Kidney (tissue), 14 donors: ENCODE results near the gene PRELID3B. TPM values are rescaled to one million over a fixed set of nuclear protein-coding genes. Genes with fewer than 3 reads are reported as not detected.

Experiments used
- DNase-seq, 5 donors: peaks; one replicate each; pipeline ENCODE4 v3.0.0-alpha.2; 2013 to 2020
- FAIRE-seq: peaks from 2 replicates; lab custom pipeline; 2012; peaks lifted over from hg19 to GRCh38; lab: Jason Lieb, UNC
- H3K27ac ChIP-seq, 2 donors: one replicate each; pipeline ENCODE4 v1.7.0; 2013; ENCODE audit warnings: low read depth in 2 of 2, low read length in 2 of 2, inconsistent platforms in 1 of 2
- H3K27me3 ChIP-seq: one replicate; pipeline ENCODE4 v1.7.1; 2013; ENCODE audit warnings: low read length, inconsistent platforms; ENCODE audit not compliant: control insufficient read depth, insufficient read depth
- H3K36me3 ChIP-seq, 3 donors: one replicate each; pipeline versions ENCODE4 v1.7.0 to v1.7.1; 2013; ENCODE audit warnings: low read length in 3 of 3, control low read depth in 1 of 3, inconsistent platforms in 1 of 3; ENCODE audit not compliant: insufficient read depth in 3 of 3, control insufficient read depth in 2 of 3
- H3K4me1 ChIP-seq, 3 donors: one replicate each; pipeline versions ENCODE4 v1.7.0 to v1.7.1; 2013; ENCODE audit warnings: low read length in 3 of 3, inconsistent platforms in 1 of 3, low read depth in 1 of 3; ENCODE audit not compliant: control insufficient read depth in 2 of 3, insufficient read depth in 2 of 3
- H3K4me3 ChIP-seq, 3 donors: one replicate each; pipeline versions ENCODE4 v1.7.0 to v1.8.1; 2013; ENCODE audit warnings: low read length in 3 of 3, control low read depth in 1 of 3, inconsistent platforms in 1 of 3
- H3K9ac ChIP-seq, 3 donors: one replicate each; pipeline versions ENCODE4 v1.7.0 to v1.7.1; 2013; ENCODE audit warnings: low read length in 3 of 3, control low read depth in 1 of 3, inconsistent platforms in 1 of 3
- H3K9me3 ChIP-seq, 3 donors: one replicate each; pipeline versions ENCODE4 v1.7.0 to v1.7.1; 2013; ENCODE audit warnings: low read length in 3 of 3, control low read depth in 1 of 3, inconsistent platforms in 1 of 3; ENCODE audit not compliant: control insufficient read depth in 2 of 3, insufficient read depth in 1 of 3
- intact Hi-C: fragments of 100-400 bp; cut with DNase I; formaldehyde crosslinking; loops from one replicate; pipeline ENCODE4 v1.11.1; 2022
- polyA plus RNA-seq: library from polyadenylated mRNA; stranded (reverse); fragments of 350-450 nt; fragmentation: Illumina TruSeq; extraction: RNeasy Lipid Tissue Mini Kit (QIAGEN cat#74804); gene quantifications from one replicate; pipeline ENCODE4 v1.2.3, GENCODE V29; 2014; ENCODE audit warnings: low read depth, low replicate concordance; ENCODE audit not compliant: insufficient read depth
- total RNA-seq: library from RNA; stranded (reverse); fragmentation: NEBNext Ultra II Directional; extraction: Animal tissue kit (Norgen Biotek cat#: 25700); gene quantifications from one replicate; pipeline ENCODE4 v1.2.1, GENCODE V29; 2021
- TF ChIP-seq, protein P1 (sequence below): IDR thresholded peaks from 3 replicates; pipeline ENCODE4 v1.5.1; 2012; ENCODE audit warnings: mild to moderate bottlenecking, moderate library complexity, borderline replicate concordance; ENCODE audit not compliant: insufficient read depth; ENCODE audit errors: extremely low read depth
- donor health status: control.
- donor health status: control.
- donor health status: control.
- donor health status: control.
- donor health status: control.
- donor health status: DM: yes; HTN: yes; CAD: no.
- donor health status: Normal renal cell carcinoma (clear cell type).

Gene PRELID3B
- total and polyA plus RNA-seq, 2 donors from 2014 or later: 26.4 to 38.5 TPM

- Histone ChIP-seq H3K27me3 (no peaks in the 10 kb centered on the region), H3K9ac (no peak overlapping the region), H3K27ac (peak overlapping the region in 1 of 2 donors; percentile 46), H3K4me1 (peaks cover 0 to 12% (median 11%) of the 10 kb centered on the region in 3 donors), H3K36me3 (no peaks in the 10 kb centered on the region), H3K9me3 (no peaks in the 10 kb centered on the region), H3K4me3 (no peak overlapping the region)
- DNase-seq: peak in 1 of 5 donors; percentile 73
- no peak for FAIRE-seq
- TF ChIP-seq, protein P1, sequence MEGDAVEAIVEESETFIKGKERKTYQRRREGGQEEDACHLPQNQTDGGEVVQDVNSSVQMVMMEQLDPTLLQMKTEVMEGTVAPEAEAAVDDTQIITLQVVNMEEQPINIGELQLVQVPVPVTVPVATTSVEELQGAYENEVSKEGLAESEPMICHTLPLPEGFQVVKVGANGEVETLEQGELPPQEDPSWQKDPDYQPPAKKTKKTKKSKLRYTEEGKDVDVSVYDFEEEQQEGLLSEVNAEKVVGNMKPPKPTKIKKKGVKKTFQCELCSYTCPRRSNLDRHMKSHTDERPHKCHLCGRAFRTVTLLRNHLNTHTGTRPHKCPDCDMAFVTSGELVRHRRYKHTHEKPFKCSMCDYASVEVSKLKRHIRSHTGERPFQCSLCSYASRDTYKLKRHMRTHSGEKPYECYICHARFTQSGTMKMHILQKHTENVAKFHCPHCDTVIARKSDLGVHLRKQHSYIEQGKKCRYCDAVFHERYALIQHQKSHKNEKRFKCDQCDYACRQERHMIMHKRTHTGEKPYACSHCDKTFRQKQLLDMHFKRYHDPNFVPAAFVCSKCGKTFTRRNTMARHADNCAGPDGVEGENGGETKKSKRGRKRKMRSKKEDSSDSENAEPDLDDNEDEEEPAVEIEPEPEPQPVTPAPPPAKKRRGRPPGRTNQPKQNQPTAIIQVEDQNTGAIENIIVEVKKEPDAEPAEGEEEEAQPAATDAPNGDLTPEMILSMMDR: no peak
- intact Hi-C loops: no loop called here
Observed at GRCh38 chr20:59010321-59010994, 32.1 kb downstream of the PRELID3B start.

GRCh38 chr20:59008715-59009336 lies 33.8 kb downstream of the PRELID3B start:
- H3K27me3 ChIP-seq: no peaks in the 10 kb centered on the region
- H3K9me3 ChIP-seq: no peaks in the 10 kb centered on the region
- H3K9ac ChIP-seq: no peak overlapping the region
- peaks cover 0 to 18% (median 14%) of the 10 kb centered on the region in 3 donors for H3K4me1 ChIP-seq
- H3K27ac ChIP-seq: no peak overlapping the region
- DNase-seq (peak in 1 of 5 donors; percentile 30), FAIRE-seq (no peak)
- intact Hi-C loops: no loop called here
- no peaks in the 10 kb centered on the region for H3K36me3 ChIP-seq
- H3K4me3 ChIP-seq: no peak overlapping the region
- TF ChIP-seq, protein P1: no peak

DNA sequence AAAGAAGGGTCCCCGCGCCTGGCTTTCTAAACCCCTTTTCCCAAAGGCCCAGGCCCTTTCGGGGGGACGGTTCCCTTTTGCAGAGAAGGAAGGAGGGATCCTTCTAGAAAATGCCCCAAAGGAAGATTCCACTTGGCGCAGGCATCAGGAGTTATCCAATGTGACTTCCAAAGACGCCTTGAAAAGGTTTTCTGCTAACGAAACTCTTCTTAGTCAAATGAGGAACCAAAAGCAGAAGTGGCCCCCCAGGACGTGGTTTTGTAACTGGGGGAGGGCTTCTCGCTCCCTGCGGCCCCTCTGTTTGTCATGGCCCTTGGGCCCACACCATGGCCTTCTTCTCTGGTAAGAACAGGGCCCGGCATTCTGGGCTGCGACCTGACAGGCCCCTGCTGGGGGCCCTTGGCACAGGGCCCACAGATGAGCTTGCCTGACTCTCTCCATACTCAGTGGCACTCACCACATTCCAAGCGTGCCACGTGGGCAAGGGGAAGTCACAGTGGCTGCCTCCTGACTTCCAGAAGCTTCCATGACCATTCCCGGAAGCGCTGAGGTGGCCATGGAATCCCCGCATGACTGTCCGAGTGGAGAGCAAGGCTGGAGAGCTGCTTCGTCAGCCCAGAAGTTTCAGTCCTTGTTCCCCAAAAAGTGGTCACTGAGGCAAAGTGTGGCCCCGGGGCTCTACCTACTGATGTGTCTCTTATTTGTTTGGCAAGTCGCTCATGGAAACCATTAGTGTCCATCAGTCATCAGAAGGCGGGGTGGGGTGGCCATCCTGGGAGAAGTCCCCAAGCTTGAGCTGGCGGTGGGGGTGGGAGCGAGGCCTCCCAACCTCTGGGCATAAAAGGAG lies 34.7 kb downstream of the PRELID3B start:
- DNase-seq: peak in 1 of 5 donors; percentile 78
- FAIRE-seq: no peak
- no peaks in the 10 kb centered on the region for H3K27me3 ChIP-seq
- peak overlapping the region in 1 of 2 donors; percentile 47 for H3K27ac ChIP-seq
- peaks cover 0 to 18% (median 14%) of the 10 kb centered on the region in 3 donors for H3K4me1 ChIP-seq
- intact Hi-C loops: no loop called here
- H3K9me3 ChIP-seq: no peaks in the 10 kb centered on the region
- H3K9ac ChIP-seq: no peak overlapping the region
- no peaks in the 10 kb centered on the region for H3K36me3 ChIP-seq
- TF ChIP-seq, protein P1: no peak
- peak overlapping the region in 1 of 3 donors; percentile 73 for H3K4me3 ChIP-seq
